HCT116 (cell line): ENCODE data around the gene ZNF280C. TPM values are rescaled to one million over a fixed set of nuclear protein-coding genes. Genes with fewer than 3 reads are reported as not detected.
A peak's percentile ranks its signal among the peaks of the same experiment; 100 is the strongest.

ENCODE experiments used
- ATAC-seq: fragments of 200-7000 bp; cut with Tn5 transposase; 2 replicates; pipeline ENCODE4 v1.9.1; 2020; ENCODE audit warnings: mild to moderate bottlenecking, moderate library complexity
- Bru-seq: library from RNA; stranded (reverse); fragments of 400-500 nt; gene quantifications from one replicate; lab custom pipeline; 2021; lab: Mats Ljungman, UMichigan
- BruChase-seq, 2 experiments: library from RNA; stranded (reverse); fragments of 400-500 nt; gene quantifications; one replicate each; lab custom pipeline; 2021; lab: Mats Ljungman, UMichigan
- BruUV-seq: library from RNA; stranded (reverse); fragments of 400-500 nt; replicated peaks from 2 replicates; lab custom pipeline; 2021; lab: Mats Ljungman, UMichigan
- CTCF ChIA-PET: fragments of 300-600 bp; sonication (Branson Sonifier 250); formaldehyde crosslinking; loops from one replicate; lab custom pipeline; 2021; ENCODE audit warnings: antibody characterized with exemption; lab: Charles Lee
- POLR2A ChIA-PET: fragments of 300-600, 350-600 bp; sonication (Branson Sonifier 250); formaldehyde crosslinking; loops from one replicate; lab custom pipeline; 2021; ENCODE audit warnings: antibody characterized with exemption; lab: Charles Lee
- RAD21 ChIA-PET, 2 experiments: fragments of 300-600 bp; sonication (Branson Sonifier 250); formaldehyde crosslinking; loops; one replicate each; lab custom pipeline; 2023; ENCODE audit warnings: low total read pairs in 2 of 2; ENCODE audit not compliant: uncharacterized antibody in 2 of 2, unreplicated experiment in 2 of 2, low non-redundant PET in 1 of 2; lab: Charles Lee
- DNase-seq: peaks from one replicate; pipeline ENCODE4 v3.0.0-alpha.2; 2010; ENCODE audit warnings: low read depth, low spot score
- H2AFZ ChIP-seq: fragments of 200-600 bp; shearing (Covaris generic), sonication (generic); 2 replicates; pipeline ENCODE4 v1.6.1; 2017; ENCODE audit warnings: low read depth, mixed run types, mixed read lengths, antibody characterized with exemption, low read length; ENCODE audit not compliant: poor library complexity, severe bottlenecking
- H3K27ac ChIP-seq: 2 replicates; pipeline ENCODE4 v1.5.1; 2012; ENCODE audit warnings: low read depth, low read length
- H3K27me3 ChIP-seq: fragments of 200-600 bp; sonication (generic); 2 replicates; pipeline ENCODE4 v1.6.1; 2016; ENCODE audit warnings: mixed run types, low read length, mixed read lengths; ENCODE audit not compliant: insufficient read depth
- H3K36me3 ChIP-seq, 2 experiments: fragments of 200-500 bp in 1 of 2; fragments of 200-600 bp in 1 of 2; sonication (Bioruptor generic) in 1 of 2; sonication (generic) in 1 of 2; 2 replicates each; pipeline versions ENCODE4 v1.5.1 to v1.6.1; 2014 to 2016; ENCODE audit warnings: low read length in 2 of 2, inconsistent platforms in 1 of 2, mixed read lengths in 1 of 2, mixed run types in 1 of 2; ENCODE audit not compliant: insufficient read depth in 2 of 2, control insufficient read depth in 1 of 2
- H3K4me1 ChIP-seq, 2 experiments: fragments of 200-600 bp in 1 of 2; sonication (generic) in 1 of 2; 2 replicates each; pipeline versions ENCODE4 v1.5.1 to v1.6.1; 2012 to 2017; ENCODE audit warnings: low read length in 2 of 2, inconsistent platforms in 1 of 2, mild to moderate bottlenecking in 1 of 2, mixed read lengths in 1 of 2, mixed run types in 1 of 2, moderate library complexity in 1 of 2; ENCODE audit not compliant: insufficient read depth in 2 of 2, control insufficient read depth in 1 of 2
- H3K4me2 ChIP-seq: fragments of 200-600 bp; sonication (generic); 2 replicates; pipeline ENCODE4 v1.6.1; 2017; ENCODE audit warnings: mixed run types, low read length, mixed read lengths
- H3K4me3 ChIP-seq, 2 experiments: fragments of 200-600 bp in 1 of 2; sonication (generic) in 1 of 2; replicated peaks in 1 of 2; 2 replicates each; pipeline ENCODE4 v1.5.1; 2011 to 2016; ENCODE audit warnings: low read length in 2 of 2, control low read depth in 1 of 2, low read depth in 1 of 2, mild to moderate bottlenecking in 1 of 2, mixed read lengths in 1 of 2, mixed run types in 1 of 2
- H3K79me2 ChIP-seq: fragments of 200-600 bp; sonication (generic); 2 replicates; pipeline ENCODE4 v1.6.1; 2017; ENCODE audit warnings: mild to moderate bottlenecking, mixed run types, low read length, moderate library complexity, mixed read lengths; ENCODE audit not compliant: insufficient read depth
- H3K9ac ChIP-seq: fragments of 200-600 bp; sonication (generic); 2 replicates; pipeline ENCODE4 v1.6.1; 2016; ENCODE audit warnings: low read length, mixed read lengths
- H3K9me2 ChIP-seq: fragments of 200-600 bp; sonication (generic), shearing (Covaris generic); 2 replicates; pipeline ENCODE4 v1.6.1; 2017; ENCODE audit warnings: mixed run types, mild to moderate bottlenecking, moderate library complexity; ENCODE audit not compliant: insufficient read depth
- H3K9me3 ChIP-seq, 2 experiments: fragments of 200-500 bp in 1 of 2; fragments of 200-600 bp in 1 of 2; sonication (Bioruptor generic) in 1 of 2; sonication (generic) in 1 of 2; 2 replicates each; pipeline ENCODE4 v1.6.1; 2014 to 2017; ENCODE audit warnings: low read length in 2 of 2, mixed read lengths in 2 of 2, inconsistent platforms in 1 of 2, low read depth in 1 of 2, mild to moderate bottlenecking in 1 of 2, mixed run types in 1 of 2, moderate library complexity in 1 of 2; ENCODE audit not compliant: control insufficient read depth in 1 of 2, insufficient read depth in 1 of 2
- H4K20me1 ChIP-seq: fragments of 200-600 bp; sonication (generic), shearing (Covaris generic); 2 replicates; pipeline ENCODE4 v1.6.1; 2017; ENCODE audit warnings: mixed run types, mild to moderate bottlenecking, moderate library complexity; ENCODE audit not compliant: insufficient read depth
- ATF3 ChIP-seq: IDR thresholded peaks from 2 replicates; pipeline ENCODE4 v1.6.1; 2012
- CBX3 ChIP-seq: IDR thresholded peaks from 2 replicates; pipeline ENCODE4 v1.6.1; 2012; ENCODE audit warnings: low read depth
- CTCF ChIP-seq, 3 experiments: fragments of 200-600 bp in 1 of 3; sonication (generic) in 1 of 3; IDR thresholded peaks in 2 of 3; conservative IDR thresholded peaks in 1 of 3; 2 replicates each; pipeline ENCODE4 v1.5.1; 2012 to 2017; ENCODE audit warnings: low read depth in 2 of 3, low read length in 2 of 3, antibody characterized with exemption in 1 of 3, borderline replicate concordance in 1 of 3, control low read depth in 1 of 3, mild to moderate bottlenecking in 1 of 3, mixed read lengths in 1 of 3, mixed run types in 1 of 3, moderate library complexity in 1 of 3; ENCODE audit not compliant: insufficient read depth in 1 of 3
- EGR1 ChIP-seq: IDR thresholded peaks from 2 replicates; pipeline ENCODE4 v1.6.1; 2012; ENCODE audit warnings: low read depth
- ELF1 ChIP-seq: IDR thresholded peaks from 2 replicates; pipeline ENCODE4 v1.6.1; 2012; ENCODE audit warnings: low read depth, borderline replicate concordance
- EZH2phosphoT487 ChIP-seq: fragments of 200-600 bp; IDR thresholded peaks from 2 replicates; pipeline ENCODE4 v1.6.1; 2018; ENCODE audit warnings: antibody characterized with exemption, borderline replicate concordance
- FOSL1 ChIP-seq: IDR thresholded peaks from 2 replicates; pipeline ENCODE4 v1.6.1; 2012; ENCODE audit warnings: low read depth
- MAX ChIP-seq: IDR thresholded peaks from 2 replicates; pipeline ENCODE4 v1.6.1; 2012
- POLR2A ChIP-seq: IDR thresholded peaks from 2 replicates; pipeline ENCODE4 v1.7.0; 2011; ENCODE audit warnings: borderline replicate concordance; ENCODE audit not compliant: insufficient read depth, insufficient read length; ENCODE audit errors: extremely low read depth
- POLR2AphosphoS5 ChIP-seq: IDR thresholded peaks from 2 replicates; pipeline ENCODE4 v1.6.1; 2011; ENCODE audit warnings: mild to moderate bottlenecking, low read depth, low read length, moderate library complexity
- SIN3A ChIP-seq: IDR thresholded peaks from 2 replicates; pipeline ENCODE4 v1.6.1; 2012; ENCODE audit warnings: low read depth
- SP1 ChIP-seq: IDR thresholded peaks from 2 replicates; pipeline ENCODE4 v1.6.1; 2012; ENCODE audit warnings: low read depth
- SRF ChIP-seq: IDR thresholded peaks from 2 replicates; pipeline ENCODE4 v1.6.1; 2012; ENCODE audit warnings: low read depth
- YY1 ChIP-seq: IDR thresholded peaks from 2 replicates; pipeline ENCODE4 v1.6.1; 2011; ENCODE audit warnings: low read length, low read depth, moderate library complexity, mild to moderate bottlenecking; ENCODE audit not compliant: insufficient replicate concordance; ENCODE audit errors: extremely low read depth
- ZBTB33 ChIP-seq: IDR thresholded peaks from 2 replicates; pipeline ENCODE4 v1.6.1; 2011; ENCODE audit warnings: mild to moderate bottlenecking, low read length, moderate library complexity; ENCODE audit not compliant: insufficient replicate concordance; ENCODE audit errors: extremely low read depth
- ZFX ChIP-seq: fragments of 450-650 bp; IDR thresholded peaks from 2 replicates; pipeline ENCODE4 v1.6.1; 2017
- intact Hi-C: fragments of 100-400 bp; cut with micrococcal nuclease; formaldehyde crosslinking; loops from 2 replicates; pipeline ENCODE4 v1.10.0; 2022
- long read RNA-seq: library from polyadenylated mRNA; unstranded; transcript quantifications from one replicate; pipeline ENCODE4 v2.0.0, GENCODE V29; 2021; ENCODE audit not compliant: unreplicated experiment
- polyA plus RNA-seq: library from polyadenylated mRNA; unstranded; fragments of >200 nt; gene quantifications from 2 replicates; pipeline ENCODE4 v1.2.1, GENCODE V29; 2012; ENCODE audit warnings: missing spikeins
- total RNA-seq: library from RNA; stranded (reverse); gene quantifications from one replicate; pipeline ENCODE4 v1.2.1, GENCODE V29; 2021; ENCODE audit not compliant: unreplicated experiment

Gene ZNF280C
- total RNA-seq, result 12.3 TPM
- polyA plus RNA-seq, result 2.3 and 3.2 TPM in 2 replicates
- Bru-seq, nascent RNA, result percentile 83 among the genes with signal in this experiment
- BruChase-seq, experiment 1, labeled RNA remaining after a 6-hour chase, result percentile 73 among the genes with signal in this experiment
- percentile 75 among the genes with signal in this experiment for BruChase-seq, experiment 2, labeled RNA remaining after a 2-hour chase
- long read RNA-seq, full-length matches to known transcripts, result 7 of 12 reads
- long read RNA-seq, partial matches to known transcripts, result 0 of 12 reads
- long read RNA-seq, other reads (novel, unspliced or antisense), result 5 of 12 reads

- ChIA-PET CTCF (no interaction called here), POLR2A (interaction anchor here (1.4 kb wide), 1 partner anchor 103 kb away, joined by 3 read pairs; the partner anchor contains the start of gene AIFM1), RAD21 (no interaction called here)
- no peaks in the 10 kb centered on the region for H3K9me2 ChIP-seq
- no peak within 1 kb of the TSS for H2AFZ ChIP-seq
- H3K9me3 ChIP-seq, result no peaks in the 10 kb centered on the region
- no peaks in the 10 kb centered on the region for H3K36me3 ChIP-seq
- H3K4me1 ChIP-seq, result peaks cover 0 to 5% of the 10 kb centered on the region in 2 experiments; a peak in 2 of 4 replicates
- H3K9ac ChIP-seq, result peak within 1 kb of the TSS; percentile 73
- H3K27ac ChIP-seq, result peak within 1 kb of the TSS; percentile 84
- BruUV-seq, result no TSS peak
- H3K79me2 ChIP-seq, result peaks cover 41% of the 10 kb centered on the region
- H3K27me3 ChIP-seq, result no peaks in the 10 kb centered on the region
- peak within 1 kb of the TSS; percentile 77 for H3K4me2 ChIP-seq
- peak; percentile 97 for ATAC-seq
- intact Hi-C loops, result no loop called here
- no peaks in the 10 kb centered on the region for H4K20me1 ChIP-seq
- DNase-seq, result peak; percentile 91
- TF ChIP-seq ZFX, result peak; percentile 50
- TF ChIP-seq SP1, result peak; percentile 50
- 0 out of 6 replicates have a peak, but pooled peaks of 1 of the 3 experiments have one; percentile 13 for TF ChIP-seq CTCF (IDR thresholded peaks at IDR 0.05 in 2 of 3, conservative IDR thresholded peaks at IDR 0.05 in 1 of 3; ENCODE audit: borderline replicate concordance in 1 of 3, insufficient read depth in 1 of 3, low read depth in 2 of 3, low read length in 2 of 3)
- no peak for TF ChIP-seq ELF1
- TF ChIP-seq SIN3A, result peak; percentile 72; the same call in 1 of the 2 replicates
- TF ChIP-seq ATF3, result no peak
- peak; percentile 94 for TF ChIP-seq EGR1
- peak; percentile 40 for TF ChIP-seq YY1
- no peak for TF ChIP-seq FOSL1
- peak; percentile 88 for TF ChIP-seq POLR2A
- no peak for TF ChIP-seq ZBTB33
- TF ChIP-seq POLR2AphosphoS5, result peak; percentile 99
- no peak for TF ChIP-seq SRF
- no peak for TF ChIP-seq EZH2phosphoT487
- peak; percentile 99 for TF ChIP-seq MAX
- TF ChIP-seq CBX3, result peak; percentile 98
- TF ChIP-seq, all 23 proteins: peak for 10
- peak within 1 kb of the TSS; percentile 73 to 74 for H3K4me3 ChIP-seq
Observed at GRCh38 chrX:130268449-130269170, at the start of gene ZNF280C. Gene ZNF280C (minus strand): TSS chrX:130268899. CDS start chrX:130260449, 8,450 bp downstream.
